Stimulated activated CD4-positive, alpha-beta T cell treated with anti-CD3 and anti-CD28 coated beads, Interleukin-15, amount 100 ng/mL, for 48 hours (primary cell): ENCODE results near the gene KRI1.
"Not testable (repeated sequence)": the region's sequence is repeated elsewhere in the genome, so short reads cannot be mapped to it uniquely, and the experiment has no call there.

Source experiments
- DNase-seq, 2 donors: peaks; one replicate each; pipeline ENCODE4 v3.0.0-alpha.2; 2020; ENCODE audit warnings: low read depth in 2 of 2

The KRI1 gene

DNA sequence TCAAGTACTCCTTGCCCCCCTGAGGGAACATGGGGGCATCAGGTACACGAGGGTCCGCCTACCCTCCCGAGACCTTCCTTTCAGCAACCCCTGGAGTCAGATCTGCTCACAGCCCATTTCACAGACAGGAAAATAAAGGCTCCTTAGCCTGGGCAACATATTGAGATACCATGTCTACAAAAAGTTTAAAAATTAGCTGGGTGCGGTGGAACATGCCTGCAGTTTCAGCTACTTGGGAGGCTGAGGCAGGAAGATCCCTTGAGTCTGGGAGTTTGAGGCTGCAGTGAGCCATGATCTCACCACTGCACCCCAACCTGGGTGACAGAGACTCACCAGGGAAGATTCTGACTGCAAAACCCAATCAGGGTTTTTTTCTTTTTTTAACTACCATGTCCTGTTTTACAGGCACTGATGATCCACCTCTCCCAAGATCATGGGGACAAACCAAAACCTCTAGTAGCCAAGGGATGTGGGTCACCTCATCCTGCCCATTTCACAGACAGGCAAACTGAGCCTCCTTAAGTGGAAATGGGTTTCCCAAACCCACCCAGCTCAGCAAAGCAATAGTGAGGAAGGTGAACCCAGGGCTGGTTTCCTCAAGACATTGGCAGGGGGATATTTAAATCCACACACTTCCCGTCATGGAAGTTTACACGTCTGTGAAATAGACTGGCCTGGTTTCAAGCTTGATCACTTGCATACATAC is 9.4 kb upstream of the KRI1 start:
- DNase-seq, result no peak

- DNase-seq, result no peak
These were observed 8.7 kb upstream of the KRI1 start for GRCh38 chr19:10574462-10574861.

DNA sequence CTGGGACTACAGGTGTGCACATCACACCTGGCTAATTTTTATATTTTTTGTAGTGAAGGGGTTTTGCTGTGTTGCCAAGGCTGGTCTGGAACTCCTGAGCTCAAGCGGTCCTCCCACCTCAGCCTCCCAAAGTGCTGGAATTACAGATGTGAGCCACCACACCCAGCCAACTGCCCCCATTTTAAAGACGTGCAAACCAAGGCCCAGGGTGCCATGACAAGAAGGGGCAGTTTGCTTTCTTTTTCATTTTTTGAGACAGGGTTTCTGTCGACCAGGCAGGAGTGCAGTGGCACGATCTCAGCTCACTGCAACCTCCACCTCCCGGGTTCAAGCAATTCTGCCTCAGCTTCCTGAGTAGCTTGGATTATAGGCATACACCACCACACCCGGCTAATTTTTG is 8.0 kb upstream of the KRI1 start:
- DNase-seq, result not testable (repeated sequence)

DNA sequence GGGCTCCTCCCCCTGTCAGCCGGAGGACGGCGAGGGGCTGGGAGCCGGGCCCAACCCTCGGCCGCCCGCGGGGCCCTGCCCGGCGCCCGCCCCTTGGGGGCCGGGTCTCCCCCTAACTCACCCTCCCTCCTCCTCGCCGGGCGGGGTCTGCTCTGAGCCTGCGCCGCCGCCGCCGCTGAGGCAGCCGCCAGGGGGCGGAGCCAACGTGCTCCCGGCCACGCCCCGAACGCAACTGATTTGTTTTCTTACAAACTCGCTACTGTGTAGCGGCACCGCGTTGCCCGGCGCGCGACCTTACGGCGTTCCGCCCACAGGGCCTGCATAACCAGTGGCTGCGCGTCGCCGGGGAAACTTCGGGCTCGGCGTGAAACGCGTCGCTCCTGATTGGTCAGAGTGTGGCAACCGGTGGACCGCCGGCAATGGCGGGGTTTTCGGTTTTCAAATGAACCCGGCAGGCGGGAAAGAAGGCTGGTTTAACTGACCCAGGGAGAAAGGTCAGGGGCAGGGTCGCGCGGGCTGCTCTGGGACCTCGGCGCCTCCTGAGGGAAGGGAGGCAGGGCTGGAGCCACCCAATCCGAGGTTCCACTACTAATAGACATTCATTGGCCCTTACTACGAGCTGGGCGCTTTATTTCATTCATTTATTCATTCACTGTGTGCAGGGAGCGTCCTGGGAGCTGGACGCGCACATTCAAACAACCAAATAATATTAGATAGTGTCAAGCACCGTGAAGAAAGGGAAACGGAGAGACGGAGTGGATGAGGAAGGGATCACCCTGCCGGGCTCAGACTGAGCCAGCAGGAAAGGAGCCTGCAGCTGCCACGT is 3.2 kb upstream of the KRI1 start, which contains the start of gene CDKN2D:
Gene CDKN2D, minus strand, starts transcription at position 154 of the 826 bp plus-strand sequence. CDS start 326 bp downstream, outside the sequence.
- peak; percentile 99 to 100 for DNase-seq

DNA sequence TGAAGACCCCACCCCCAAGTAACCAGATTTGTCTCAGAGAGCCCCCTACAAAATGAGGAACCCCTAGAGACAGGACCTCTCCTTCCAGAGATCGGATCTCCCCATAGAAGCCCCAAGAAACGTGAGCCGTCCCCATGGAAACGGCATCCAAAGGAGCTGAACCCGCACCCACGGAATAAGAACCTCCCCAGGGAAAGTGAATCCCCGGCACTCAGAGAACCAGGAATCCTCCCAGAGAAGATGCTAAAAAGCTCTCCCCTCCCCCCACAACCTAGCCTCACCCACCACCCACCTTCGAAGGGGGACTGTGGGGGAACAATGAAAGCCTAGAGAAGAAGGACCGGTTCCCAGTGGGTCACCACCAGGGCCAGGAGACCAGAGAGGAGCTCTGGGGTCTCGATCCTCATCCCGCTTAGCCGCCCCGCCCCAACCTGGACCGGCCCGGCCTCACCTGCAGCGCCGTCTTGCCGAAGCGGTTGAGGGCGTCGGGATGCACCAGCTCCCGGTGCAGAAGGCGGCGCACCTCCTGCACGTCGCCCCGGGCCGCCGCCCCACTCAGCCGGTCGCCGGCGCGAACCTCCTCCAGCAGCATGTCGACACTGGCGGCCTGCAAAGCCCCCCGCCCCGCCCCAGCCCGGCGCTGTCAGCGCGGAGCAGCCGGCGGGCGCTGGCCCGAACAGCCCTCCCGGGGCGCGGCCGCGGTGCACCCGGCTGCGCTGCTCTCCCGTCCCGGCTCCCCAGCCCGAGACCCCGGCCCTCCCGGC is 2.4 kb upstream of the KRI1 start:
- peak; percentile 51 to 62 for DNase-seq

GRCh38 chr19:10567656-10568055 is 1.8 kb upstream of the KRI1 start:
- DNase-seq, result no peak

GRCh38 chr19:10566658-10567410 is 1.0 kb upstream of the KRI1 start:
- peak; percentile 42 to 43 for DNase-seq

- DNase-seq, result no peak
These were observed 523 bp upstream of the KRI1 start for GRCh38 chr19:10566408-10566657.

DNA sequence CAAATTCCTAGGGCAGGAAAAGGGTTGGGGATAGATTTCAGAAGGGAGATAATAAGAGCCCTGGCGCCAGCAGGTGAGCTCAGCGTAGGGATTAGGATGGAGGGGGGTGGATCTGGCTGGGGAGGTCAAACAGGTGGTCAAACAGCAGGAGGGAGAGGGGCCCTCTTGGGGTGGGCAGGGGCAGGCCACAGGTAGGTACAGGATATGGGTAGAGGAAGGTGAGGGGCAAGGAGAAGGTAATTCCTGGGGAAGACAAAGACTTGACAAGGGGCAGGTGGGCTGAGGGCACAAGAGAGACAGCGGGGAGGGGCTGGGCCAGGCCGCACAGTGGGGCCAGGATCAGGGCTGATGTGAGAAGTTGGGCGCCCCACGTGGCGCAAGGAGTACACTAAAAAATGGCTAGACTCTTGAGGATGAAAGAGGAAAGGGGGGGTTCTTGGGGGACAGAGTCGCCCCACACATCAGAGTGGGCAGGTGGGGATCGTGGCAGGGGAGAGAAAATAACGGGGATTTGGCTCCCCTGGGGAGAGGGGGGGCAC is 713 bp downstream of the KRI1 start:
- peak; percentile 37 to 45 for DNase-seq

DNA sequence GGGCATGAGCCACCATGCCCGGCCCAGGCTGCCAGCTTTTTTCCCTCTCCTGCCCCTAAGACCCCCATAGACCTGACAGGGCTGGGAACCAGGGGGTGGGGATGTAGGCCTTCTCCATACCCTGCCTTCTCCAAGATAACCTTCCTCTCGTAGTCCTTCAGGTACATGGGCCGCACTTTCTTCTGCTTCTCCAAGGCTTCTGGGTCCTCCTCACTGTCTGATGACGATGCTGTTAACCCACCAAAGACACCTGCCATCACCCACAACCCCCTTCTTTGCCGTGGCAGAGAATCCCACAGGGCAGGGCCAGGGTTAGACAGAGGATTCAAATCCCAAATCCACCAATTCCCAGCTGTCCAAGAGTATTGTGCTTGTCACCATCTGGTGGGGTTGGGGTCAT is 3.2 kb downstream of the KRI1 start:
- no peak for DNase-seq

DNA sequence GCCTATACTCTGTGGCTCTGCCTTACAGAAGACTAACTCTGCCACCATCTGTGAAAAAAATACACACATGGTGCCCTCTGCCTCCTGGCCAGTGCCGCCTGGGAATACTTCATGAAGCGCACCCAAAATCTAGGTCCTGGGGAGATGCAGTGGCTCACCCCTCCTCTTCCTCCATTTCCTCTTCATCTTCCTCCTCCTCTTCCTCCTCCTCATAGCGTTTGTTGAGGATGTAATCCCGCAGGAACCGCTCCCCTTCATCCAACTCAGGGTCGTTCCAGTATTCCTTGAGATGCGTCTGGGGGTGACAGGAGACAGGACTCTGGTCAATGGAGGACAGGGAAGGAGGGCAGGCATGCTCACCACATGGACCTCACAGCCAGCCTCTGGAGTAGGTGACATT is 5.7 kb downstream of the KRI1 start:
- DNase-seq, result no peak

DNA sequence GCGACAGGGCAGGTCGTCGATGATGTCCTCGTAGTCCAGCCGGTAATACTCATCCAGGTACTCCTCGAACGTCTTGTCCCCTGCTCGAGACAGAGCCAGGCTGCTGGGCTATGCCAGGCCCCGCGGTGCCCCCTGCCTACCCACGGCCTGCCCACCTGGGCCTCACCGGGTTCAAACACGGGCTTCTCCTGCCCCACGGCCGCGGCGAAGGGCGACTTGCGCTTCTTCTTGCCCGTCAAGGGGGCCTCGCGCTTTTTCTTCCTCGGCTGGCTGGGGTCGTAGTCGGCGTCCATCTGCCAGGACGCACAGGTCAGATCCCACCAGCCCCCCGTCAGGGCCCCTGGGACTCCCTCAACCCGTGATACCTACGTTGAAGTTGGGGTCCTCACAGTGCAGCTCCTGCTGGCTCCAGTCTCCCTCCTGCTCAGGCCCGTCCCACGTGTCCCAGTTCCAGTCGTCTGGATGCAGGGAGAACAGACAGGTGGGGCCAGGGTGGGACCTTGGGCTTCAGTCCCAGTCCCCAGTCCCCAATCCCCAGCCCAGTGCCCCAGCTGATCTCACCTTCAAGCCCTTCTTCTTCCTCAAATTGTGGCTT is 8.1 kb downstream of the KRI1 start:
- no peak for DNase-seq

GRCh38 chr19:10555610-10555973 is 10.2 kb downstream of the KRI1 start:
- no peak for DNase-seq

- no peak for DNase-seq
These were observed 10.8 kb downstream of the KRI1 start for GRCh38 chr19:10554760-10555609.

- no peak for DNase-seq
These were observed 11.8 kb downstream of the KRI1 start for GRCh38 chr19:10553943-10554381.

- no peak for DNase-seq
These were observed 12.6 kb downstream of the KRI1 start for GRCh38 chr19:10553087-10553667.

- DNase-seq, result no peak
These were observed 13.2 kb downstream of the KRI1 start for GRCh38 chr19:10552510-10553053.

DNA sequence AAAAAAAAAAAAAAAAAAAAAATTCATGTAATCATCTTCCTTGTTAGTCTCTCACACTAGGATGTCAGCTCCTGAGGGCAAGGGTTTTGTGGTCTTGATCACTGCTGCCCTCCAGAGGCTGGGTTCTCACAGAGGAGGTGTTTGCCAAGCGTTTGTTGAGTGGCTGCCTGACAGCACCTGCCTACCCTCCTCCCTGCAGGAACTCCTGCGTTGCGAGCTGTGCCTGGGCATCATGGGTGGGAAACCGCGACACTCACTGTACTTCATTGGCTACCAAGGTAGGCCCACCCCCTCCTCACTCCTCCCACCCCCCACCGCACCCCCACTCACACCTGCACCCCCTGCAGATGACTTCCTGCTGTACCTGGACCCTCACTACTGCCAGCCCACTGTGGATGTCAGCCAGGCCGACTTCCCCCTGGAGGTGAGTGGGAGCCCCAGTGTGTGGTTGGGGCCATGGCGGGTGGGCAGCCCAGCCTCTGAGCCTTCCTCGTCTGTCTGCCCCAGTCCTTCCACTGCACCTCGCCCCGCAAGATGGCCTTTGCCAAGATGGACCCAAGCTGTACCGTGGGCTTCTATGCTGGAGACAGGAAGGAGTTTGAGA is 14.0 kb downstream of the KRI1 start:
- DNase-seq, result peak in 1 of 2 donors; percentile 46

DNA sequence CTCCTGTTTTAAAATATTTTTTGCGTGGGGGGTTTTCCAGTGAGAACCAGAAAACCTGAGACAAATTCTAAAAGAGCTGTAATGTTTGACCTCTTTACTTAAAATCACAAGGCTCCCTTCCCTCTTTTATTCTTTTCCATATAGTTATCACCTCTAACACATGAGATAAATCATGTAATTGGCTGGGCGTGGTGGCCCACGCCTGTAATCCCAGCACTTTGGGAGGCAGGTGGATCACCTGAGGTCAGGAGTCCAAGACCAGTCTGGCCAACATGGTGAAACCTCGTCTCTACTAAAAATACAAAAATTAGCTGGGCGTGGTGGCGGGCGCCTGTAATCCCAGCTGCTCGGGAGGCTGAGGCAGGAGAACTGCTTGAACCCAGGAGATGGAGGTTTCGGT is 14.8 kb downstream of the KRI1 start:
- not testable (repeated sequence) for DNase-seq
